B cell (primary cell): ENCODE results near the gene C10orf90. TPM values are rescaled to one million over a fixed set of nuclear protein-coding genes. Genes with fewer than 3 reads are reported as not detected.

Experiments used
- ATAC-seq: fragments of 200-7000 bp; cut with Tn5 transposase; one replicate; pipeline ENCODE4 v1.10.0; 2021; ENCODE audit warnings: low read depth, mild to moderate bottlenecking, moderate number of reproducible peaks, moderate library complexity
- CTCF ChIA-PET: fragments of 350-600 bp; sonication (Branson Sonifier 250); formaldehyde crosslinking; loops from one replicate; lab custom pipeline; 2021; ENCODE audit warnings: antibody characterized with exemption, inconsistent platforms; lab: Charles Lee
- POLR2A ChIA-PET: fragments of 350-600 bp; sonication (Branson Sonifier 250); formaldehyde crosslinking; loops from one replicate; lab custom pipeline; 2021; ENCODE audit warnings: antibody characterized with exemption; lab: Charles Lee
- DNase-seq: peaks from one replicate; pipeline ENCODE4 v3.0.0; 2013
- H2AFZ ChIP-seq: 2 replicates; pipeline ENCODE4 v1.6.1; 2012; ENCODE audit warnings: mild to moderate bottlenecking, low read depth, low read length; ENCODE audit not compliant: insufficient read depth, poor library complexity, severe bottlenecking
- H3K27ac ChIP-seq, 2 donors: 1 replicate in 1 of 2; 2 replicates in 1 of 2; pipeline ENCODE4 v1.5.1; 2012 to 2013; ENCODE audit warnings: low read length in 2 of 2, mild to moderate bottlenecking in 2 of 2, moderate library complexity in 1 of 2
- H3K27me3 ChIP-seq, 4 experiments: fragments of 200-600 bp in 1 of 4; sonication (generic) in 1 of 4; replicated peaks in 1 of 4; 1 replicate in 2 of 4; 2 replicates in 2 of 4; pipeline versions ENCODE4 v1.6.1 to v1.7.0; 2013 to 2016; ENCODE audit warnings: low read length in 3 of 4, mild to moderate bottlenecking in 2 of 4, mixed read lengths in 1 of 4, moderate library complexity in 1 of 4; ENCODE audit not compliant: insufficient read depth in 4 of 4, control insufficient read depth in 3 of 4; ENCODE audit errors: control extremely low read depth in 1 of 4
- H3K36me3 ChIP-seq, 2 experiments: replicated peaks in 1 of 2; 1 replicate in 1 of 2; 2 replicates in 1 of 2; pipeline versions ENCODE4 v1.6.1 to v1.7.1; 2013; ENCODE audit warnings: low read length in 1 of 2; ENCODE audit not compliant: insufficient read depth in 2 of 2, control insufficient read depth in 1 of 2; ENCODE audit errors: control extremely low read depth in 1 of 2, extremely low read depth in 1 of 2
- H3K4me1 ChIP-seq, 2 donors: fragments of 200-600 bp in 1 of 2; sonication (generic) in 1 of 2; 1 replicate in 1 of 2; 2 replicates in 1 of 2; pipeline versions ENCODE4 v1.5.1 to v1.6.1; 2013 to 2017; ENCODE audit warnings: low read length in 2 of 2; ENCODE audit not compliant: control insufficient read depth in 2 of 2, insufficient read depth in 2 of 2
- H3K4me2 ChIP-seq: replicated peaks from 2 replicates; pipeline ENCODE3; 2012; ENCODE audit warnings: mild to moderate bottlenecking, low read depth, low read length; ENCODE audit not compliant: poor library complexity, severe bottlenecking
- H3K4me3 ChIP-seq, 5 experiments: fragments of 200-600 bp in 1 of 5; sonication (generic) in 1 of 5; 1 replicate in 3 of 5; 2 replicates in 2 of 5; pipeline versions ENCODE4 v1.5.1 to v1.7.0; 2011 to 2016; ENCODE audit warnings: low read length in 4 of 5, mild to moderate bottlenecking in 4 of 5, low read depth in 2 of 5, control low read depth in 1 of 5, moderate library complexity in 1 of 5; ENCODE audit not compliant: insufficient read depth in 1 of 5; ENCODE audit errors: control extremely low read depth in 1 of 5, extremely low read depth in 1 of 5
- H3K79me2 ChIP-seq: fragments of 200-600 bp; sonication (generic); one replicate; pipeline ENCODE4 v1.6.0; 2016; ENCODE audit warnings: low read length; ENCODE audit not compliant: control insufficient read depth, insufficient read depth
- H3K9ac ChIP-seq: fragments of 200-600 bp; sonication (generic); 2 replicates; pipeline ENCODE4 v1.6.1; 2017; ENCODE audit warnings: mild to moderate bottlenecking, low read length, moderate library complexity
- H3K9me3 ChIP-seq, 3 donors: one replicate each; pipeline versions ENCODE4 v1.6.1 to v1.7.1; 2013; ENCODE audit warnings: low read length in 2 of 3; ENCODE audit not compliant: control insufficient read depth in 2 of 3, insufficient read depth in 1 of 3; ENCODE audit errors: control extremely low read depth in 1 of 3
- H4K20me1 ChIP-seq: 2 replicates; pipeline ENCODE4 v1.6.0; 2012; ENCODE audit warnings: mild to moderate bottlenecking, low read length; ENCODE audit not compliant: insufficient read depth, control insufficient read depth, poor library complexity, severe bottlenecking
- H3K27ac Mint-ChIP-seq: one replicate; pipeline ENCODE4 v1.8.0; 2021; ENCODE audit warnings: mixed read lengths
- H3K27me3 Mint-ChIP-seq: one replicate; pipeline ENCODE4 v1.8.0; 2021; ENCODE audit warnings: mixed read lengths
- H3K4me1 Mint-ChIP-seq: one replicate; pipeline ENCODE4 v1.8.0; 2021; ENCODE audit warnings: mixed read lengths
- H3K4me3 Mint-ChIP-seq: one replicate; pipeline ENCODE4 v1.8.0; 2021; ENCODE audit warnings: mixed read lengths
- H3K9me3 Mint-ChIP-seq: one replicate; pipeline ENCODE4 v1.8.0; 2022; ENCODE audit warnings: mixed read lengths; ENCODE audit not compliant: insufficient read depth
- CTCF ChIP-seq: fragments of 200-600 bp; IDR thresholded peaks from one replicate; pipeline ENCODE4 v1.8.0; 2022; ENCODE audit warnings: antibody characterized with exemption, mild to moderate bottlenecking
- EZH2 ChIP-seq: IDR thresholded peaks from 2 replicates; pipeline ENCODE4 v1.6.1; 2012; ENCODE audit warnings: borderline replicate concordance, low read depth, mild to moderate bottlenecking, moderate library complexity, low read length; ENCODE audit not compliant: insufficient read depth, poor library complexity, severe bottlenecking
- WGBS: methylation state at CpG from one replicate; pipeline ENCODE4 v1.1.5; 2013; ENCODE audit warnings: missing lambda C conversion rate; ENCODE audit not compliant: insufficient coverage; 5-methylcytosine and 5-hydroxymethylcytosine counted together
- intact Hi-C: fragments of 100-400 bp; cut with micrococcal nuclease; formaldehyde crosslinking; loops from one replicate; pipeline ENCODE4 v1.10.0; 2022
- polyA plus RNA-seq: library from polyadenylated mRNA; depleted of rRNA; stranded (reverse); fragments of >200 nt; gene quantifications from 2 replicates; pipeline ENCODE4 v1.2.3, GENCODE V29; 2012
- total RNA-seq, 2 donors: library from RNA; stranded (reverse); fragments of 120-200 nt in 1 of 2; gene quantifications; 1 replicate in 1 of 2; 2 replicates in 1 of 2; pipeline versions ENCODE4 v1.2.3 to v1.2.4, GENCODE V29; 2013 to 2022

The C10orf90 gene
- total and polyA plus RNA-seq, 2 donors (not counting 1 experiment from before 2014, with no cell fraction given), result not detected

- Mint-ChIP-seq H3K9me3 (peaks cover 4% of the 10 kb centered on the region), H3K4me1 (no peaks in the 10 kb centered on the region), H3K27me3 (no peaks in the 10 kb centered on the region), H3K4me3 (no peak overlapping the region), H3K27ac (no peak overlapping the region)
- Histone ChIP-seq H3K4me1 (no peaks in the 10 kb centered on the region), H3K79me2 (no peaks in the 10 kb centered on the region), H3K9ac (no peak overlapping the region), H3K27ac (no peak overlapping the region), H2AFZ (no peak overlapping the region), H3K9me3 (peaks cover 0 to 10% (median 0%) of the 10 kb centered on the region in 3 donors), H3K4me3 (no peak overlapping the region), H3K27me3 (no peaks in the 10 kb centered on the region), H4K20me1 (no peaks in the 10 kb centered on the region), H3K36me3 (no peaks in the 10 kb centered on the region), H3K4me2 (no peak overlapping the region)
- 94% methylated on average over 6 of the region's 9 CpGs for WGBS
- intact Hi-C loops, result no loop called here
- POLR2A ChIA-PET, result no interaction called here
- TF ChIP-seq CTCF (no peak), EZH2 (no peak)
- DNase-seq, result no peak
- no peak for ATAC-seq
- CTCF ChIA-PET, result no interaction called here
Measured at GRCh38 chr10:126639084-126639483, 31.4 kb downstream of the C10orf90 start.

GRCh38 chr10:126638542-126638941 is 32.0 kb downstream of the C10orf90 start:
- ATAC-seq, result no peak
- Mint-ChIP-seq H3K9me3 (peaks cover 4% of the 10 kb centered on the region), H3K27me3 (no peaks in the 10 kb centered on the region), H3K27ac (no peak overlapping the region), H3K4me1 (no peaks in the 10 kb centered on the region), H3K4me3 (no peak overlapping the region)
- no peaks in the 10 kb centered on the region for H3K79me2 ChIP-seq
- intact Hi-C loops, result no loop called here
- H3K4me3 ChIP-seq, result no peak overlapping the region
- no peak overlapping the region for H3K4me2 ChIP-seq
- H2AFZ ChIP-seq, result no peak overlapping the region
- TF ChIP-seq EZH2 (no peak), CTCF (no peak)
- H4K20me1 ChIP-seq, result no peaks in the 10 kb centered on the region
- no peaks in the 10 kb centered on the region for H3K27me3 ChIP-seq
- peaks cover 0 to 10% (median 0%) of the 10 kb centered on the region in 3 donors for H3K9me3 ChIP-seq
- no peak overlapping the region for H3K27ac ChIP-seq
- H3K36me3 ChIP-seq, result no peaks in the 10 kb centered on the region
- no peaks in the 10 kb centered on the region for H3K4me1 ChIP-seq
- WGBS, result 36% methylated on average over 5 of the region's 6 CpGs
- POLR2A ChIA-PET, result no interaction called here
- DNase-seq, result no peak
- CTCF ChIA-PET, result no interaction called here
- no peak overlapping the region for H3K9ac ChIP-seq
